K562 treated with DMSO at 1 percent for 4 hours (cell line): Measurements from ENCODE around the gene INPP5E. TPM values are rescaled to one million over a fixed set of nuclear protein-coding genes. Genes with fewer than 3 reads are reported as not detected.

ENCODE experiments used
- total RNA-seq: library from RNA; unstranded; fragments of 300-600 nt; gene quantifications from 2 replicates; pipeline ENCODE4 v1.2.3, GENCODE V29; 2022; ENCODE audit not compliant: insufficient read depth

Gene INPP5E, protein sequence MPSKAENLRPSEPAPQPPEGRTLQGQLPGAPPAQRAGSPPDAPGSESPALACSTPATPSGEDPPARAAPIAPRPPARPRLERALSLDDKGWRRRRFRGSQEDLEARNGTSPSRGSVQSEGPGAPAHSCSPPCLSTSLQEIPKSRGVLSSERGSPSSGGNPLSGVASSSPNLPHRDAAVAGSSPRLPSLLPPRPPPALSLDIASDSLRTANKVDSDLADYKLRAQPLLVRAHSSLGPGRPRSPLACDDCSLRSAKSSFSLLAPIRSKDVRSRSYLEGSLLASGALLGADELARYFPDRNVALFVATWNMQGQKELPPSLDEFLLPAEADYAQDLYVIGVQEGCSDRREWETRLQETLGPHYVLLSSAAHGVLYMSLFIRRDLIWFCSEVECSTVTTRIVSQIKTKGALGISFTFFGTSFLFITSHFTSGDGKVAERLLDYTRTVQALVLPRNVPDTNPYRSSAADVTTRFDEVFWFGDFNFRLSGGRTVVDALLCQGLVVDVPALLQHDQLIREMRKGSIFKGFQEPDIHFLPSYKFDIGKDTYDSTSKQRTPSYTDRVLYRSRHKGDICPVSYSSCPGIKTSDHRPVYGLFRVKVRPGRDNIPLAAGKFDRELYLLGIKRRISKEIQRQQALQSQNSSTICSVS
- 8.4 and 10.0 TPM in 2 replicates for total RNA-seq

DNA sequence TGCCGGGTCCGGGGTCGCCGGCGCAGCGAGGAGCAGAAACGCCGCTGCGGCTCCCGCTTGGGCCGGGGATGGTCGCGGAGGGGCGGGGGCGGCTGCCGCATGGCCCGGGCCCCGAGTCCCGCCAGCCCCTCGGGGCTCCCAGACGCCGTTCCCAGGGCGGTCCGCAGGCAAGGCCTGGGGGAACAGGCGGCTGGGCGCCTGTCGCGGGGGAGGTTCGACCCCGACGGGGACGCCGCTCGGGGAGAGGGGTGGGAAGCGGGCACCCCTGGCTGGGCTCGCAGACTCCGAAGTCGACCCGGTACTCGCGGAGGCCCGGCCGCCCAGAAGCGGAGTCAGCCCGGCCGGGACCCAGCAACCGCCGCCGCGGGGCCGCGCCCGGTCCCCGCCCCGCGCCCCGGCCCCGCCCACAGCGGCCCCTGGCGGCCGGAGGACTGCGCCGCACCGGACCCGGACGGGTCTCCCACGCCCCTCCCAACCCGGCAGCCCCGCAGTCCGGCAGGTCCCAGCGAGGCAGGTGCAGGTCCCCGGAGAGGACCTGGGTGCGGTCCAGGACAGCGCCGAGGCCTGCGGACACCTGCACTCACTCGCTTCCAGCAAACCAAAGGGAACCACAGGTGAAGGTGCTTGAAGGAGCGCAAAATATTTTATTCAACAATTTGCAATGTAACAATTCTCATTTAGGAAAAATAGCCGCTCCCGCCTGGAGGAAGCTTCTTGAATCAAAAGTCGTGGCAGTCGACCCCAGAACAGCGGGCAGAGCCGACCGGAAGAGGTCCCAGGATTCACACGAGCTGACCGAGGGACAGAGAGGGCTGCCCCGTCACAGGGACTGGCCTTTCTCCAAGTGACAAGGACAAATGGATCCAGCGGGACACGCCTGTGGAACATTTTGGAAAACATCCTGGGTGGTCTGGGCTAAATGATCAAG lies at the start of gene INPP5E:
Gene INPP5E (minus strand): TSS at position 365 of the 928 bp plus-strand sequence. CDS start 426 bp downstream, outside the sequence.

DNA sequence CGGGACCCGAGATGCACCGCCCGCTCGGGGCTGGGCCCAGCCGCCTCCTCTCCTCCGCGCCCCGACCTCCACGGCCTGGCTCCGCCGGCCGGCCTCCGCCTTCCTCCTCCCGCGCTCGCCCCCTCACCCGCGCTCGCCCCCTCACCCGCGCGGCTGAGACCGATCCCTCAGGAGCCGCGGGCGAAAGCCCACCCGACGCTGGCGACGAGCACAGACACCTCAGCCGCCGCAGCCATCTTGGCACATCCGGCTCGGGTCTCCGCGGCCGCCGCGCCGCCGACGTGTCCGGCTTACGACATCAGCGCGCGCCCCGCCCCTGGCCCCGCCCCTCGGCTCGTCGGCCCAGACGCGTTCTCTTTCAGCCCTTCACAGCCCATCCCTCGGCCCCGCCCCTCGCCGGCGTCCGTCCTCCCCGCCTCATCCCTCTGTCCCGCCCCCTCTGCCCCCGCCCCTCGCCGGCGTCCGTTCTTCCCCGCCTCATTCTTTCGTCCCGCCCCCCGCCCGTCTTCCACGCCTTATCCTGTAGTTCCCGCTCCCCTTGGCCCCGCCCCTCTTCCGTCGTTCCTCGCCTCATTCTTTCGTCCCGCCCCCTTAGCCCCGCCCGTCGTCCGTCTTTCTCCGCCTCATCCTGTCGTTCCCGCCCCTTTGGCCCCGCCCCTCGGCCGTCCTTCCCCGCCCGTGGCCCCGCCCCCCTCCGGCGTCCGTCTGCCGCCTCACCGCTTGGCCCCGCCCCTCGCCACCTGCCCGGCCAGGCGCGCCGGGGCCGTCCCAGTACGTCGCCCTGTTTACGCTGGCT lies 43.3 kb upstream of the INPP5E start, which contains the start of gene SEC16A:
Gene SEC16A (minus strand): TSS at position 248 of the 796 bp plus-strand sequence. CDS start 5,425 bp downstream, outside the sequence.

DNA sequence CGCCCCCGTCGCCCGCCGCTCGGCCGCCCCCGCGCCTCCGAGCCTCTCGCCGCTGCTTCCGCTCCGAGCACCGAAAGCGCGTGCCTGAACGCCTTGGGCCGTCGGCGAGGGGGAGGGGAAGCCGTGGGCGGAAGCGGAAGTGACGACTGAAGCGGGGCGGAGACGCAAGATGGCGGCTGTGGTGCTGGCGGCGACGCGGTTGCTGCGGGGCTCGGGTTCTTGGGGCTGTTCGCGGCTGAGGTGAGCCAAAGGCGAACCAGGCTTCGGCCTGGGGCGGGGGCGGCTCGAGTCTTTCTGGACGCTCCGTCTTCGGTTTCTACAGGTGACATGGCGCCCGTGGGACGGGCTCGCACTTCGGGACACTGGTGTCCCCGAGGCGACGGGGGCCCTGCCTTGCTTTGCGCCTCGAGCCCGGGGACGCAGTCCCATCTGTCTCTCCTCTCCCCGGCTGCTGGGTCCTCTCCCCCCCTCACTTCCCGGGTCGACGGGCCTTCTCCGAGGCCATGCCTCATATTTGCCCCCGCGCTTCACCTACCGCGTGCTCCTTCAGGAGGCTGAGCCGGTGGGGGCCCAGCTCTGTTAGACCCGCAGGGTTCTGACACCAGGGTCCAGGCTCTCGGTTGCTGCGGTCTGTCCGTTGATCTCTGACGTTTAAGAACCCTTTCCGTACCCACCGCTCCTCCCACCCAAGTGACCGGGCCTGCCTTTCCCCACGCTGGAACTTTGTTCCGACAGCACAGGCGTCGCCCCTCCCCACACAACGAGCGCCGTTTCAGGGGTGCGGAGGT lies 29.0 kb downstream of the INPP5E start, which contains the start of the genes ENTR1 and PMPCA:
Gene ENTR1 (minus strand): TSS at position 115 of the 788 bp plus-strand sequence. CDS start 217 bp downstream, outside the sequence.
Gene PMPCA (plus strand): TSS at position 159 of the 788 bp plus-strand sequence. CDS start 11 bp downstream, at position 170.

DNA sequence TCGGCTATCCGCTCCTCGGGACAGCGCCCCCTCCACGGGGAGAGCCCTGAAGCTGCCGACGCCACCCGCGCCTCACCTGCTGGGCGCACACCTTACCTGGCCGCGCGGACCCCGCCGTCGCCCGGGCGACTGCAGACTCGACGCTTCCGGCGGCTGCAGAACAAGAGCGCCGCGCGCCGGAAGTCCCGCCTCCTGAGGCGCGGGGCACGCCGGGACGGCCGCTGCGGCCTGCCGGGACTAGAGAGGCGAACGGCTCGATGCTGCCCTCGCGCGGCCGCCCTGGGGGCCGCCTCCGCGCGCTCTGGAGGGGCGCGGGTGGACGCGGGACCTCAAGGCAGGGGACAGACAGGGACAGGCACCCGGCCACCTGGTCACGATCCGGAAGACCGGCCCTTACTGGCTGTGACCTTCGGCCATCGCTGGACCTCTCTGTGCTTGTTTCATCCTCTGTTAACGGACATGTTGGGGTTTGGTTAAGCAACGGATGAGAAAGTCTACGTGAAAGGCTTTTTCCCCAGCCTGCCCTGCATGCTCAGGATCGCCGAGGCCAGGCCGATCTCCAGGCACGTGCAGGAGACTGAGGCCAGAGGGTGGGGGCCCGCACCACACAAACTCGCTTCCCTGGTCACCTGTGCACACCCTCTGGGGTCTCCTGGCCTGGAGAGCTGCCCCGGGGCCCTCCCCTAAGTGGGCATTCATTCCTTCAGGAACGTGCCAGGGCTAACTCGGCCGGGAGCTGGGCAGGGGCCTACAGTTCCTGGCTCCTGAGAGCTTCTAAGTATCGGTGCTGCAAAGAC lies 39.4 kb downstream of the INPP5E start, which contains the start of gene SNAPC4:
Gene SNAPC4 (minus strand): TSS at position 133 of the 797 bp plus-strand sequence. CDS start 1,742 bp downstream, outside the sequence.

Other genes with a start within 250 kb of the INPP5E start
- gene LHX3, start 234.7 kb downstream of the INPP5E start, total RNA-seq, result 0.70 and 1.2 TPM in 2 replicates
- gene QSOX2, start 194.0 kb downstream of the INPP5E start, total RNA-seq, result 20.5 and 22.8 TPM in 2 replicates
- gene CCDC187, start 135.8 kb downstream of the INPP5E start, total RNA-seq, result not detected in 2 replicates
- 13.6 and 15.5 TPM in 2 replicates for gene GPSM1, start 112.3 kb downstream of the INPP5E start, total RNA-seq
- gene DNLZ, start 76.1 kb downstream of the INPP5E start, total RNA-seq, result 17.5 and 29.7 TPM in 2 replicates
- 12.7 and 14.8 TPM in 2 replicates for gene CARD9, start 66.2 kb downstream of the INPP5E start, total RNA-seq
- gene SNAPC4, start 39.7 kb downstream of the INPP5E start, total RNA-seq, result 6.6 and 8.4 TPM in 2 replicates
- gene ENTR1, start 29.2 kb downstream of the INPP5E start, total RNA-seq, result 38.2 and 42.3 TPM in 2 replicates
- 56.2 and 60.7 TPM in 2 replicates for gene PMPCA, start 29.2 kb downstream of the INPP5E start, total RNA-seq
- 47.5 and 60.7 TPM in 2 replicates for gene SEC16A, start 43.2 kb upstream of the INPP5E start, total RNA-seq
- gene NOTCH1, start 106.2 kb upstream of the INPP5E start, total RNA-seq, result 14.8 and 20.5 TPM in 2 replicates
- gene EGFL7, start 223.1 kb upstream of the INPP5E start, total RNA-seq, result 61.4 and 63.1 TPM in 2 replicates
- gene AGPAT2, start 247.6 kb upstream of the INPP5E start, total RNA-seq, result 65.7 and 76.1 TPM in 2 replicates